ENCODE data around the gene FLVCR1.

Gene FLVCR1

GRCh38 chr1:212915245-212916091, 57.4 kb downstream of the FLVCR1 start:
- no peak for DNase-seq (ENCODE audit: low spot score)

- peak; percentile 24 for DNase-seq (ENCODE audit: low spot score)
Observed at GRCh38 chr1:212916481-212917133, 58.5 kb downstream of the FLVCR1 start.

- DNase-seq (ENCODE audit: low spot score), result no peak
Observed at GRCh38 chr1:212917134-212917485, 59.0 kb downstream of the FLVCR1 start.

- DNase-seq (ENCODE audit: low spot score), result no peak
Observed at GRCh38 chr1:212917858-212918257, 59.8 kb downstream of the FLVCR1 start.

- DNase-seq (ENCODE audit: low spot score), result no peak
Observed at GRCh38 chr1:212918824-212919223, 60.7 kb downstream of the FLVCR1 start.

- DNase-seq (ENCODE audit: low spot score), result no peak
Observed at GRCh38 chr1:212920246-212920645, 62.2 kb downstream of the FLVCR1 start.

- peak; percentile 24 for DNase-seq (ENCODE audit: low spot score)
Observed at GRCh38 chr1:212920896-212921295, 62.8 kb downstream of the FLVCR1 start.

GRCh38 chr1:212922016-212922415, 63.9 kb downstream of the FLVCR1 start:
- DNase-seq (ENCODE audit: low spot score), result no peak

GRCh38 chr1:212926372-212926771, 68.3 kb downstream of the FLVCR1 start:
- DNase-seq (ENCODE audit: low spot score), result no peak

GRCh38 chr1:212928323-212929291, 70.5 kb downstream of the FLVCR1 start:
- no peak for DNase-seq (ENCODE audit: low spot score)

- DNase-seq (ENCODE audit: low spot score), result no peak
Observed at GRCh38 chr1:212930986-212931678, 73.1 kb downstream of the FLVCR1 start.

GRCh38 chr1:212933815-212934471, 75.9 kb downstream of the FLVCR1 start:
- no peak for DNase-seq (ENCODE audit: low spot score)

- no peak for DNase-seq (ENCODE audit: low spot score)
Observed at GRCh38 chr1:212935387-212935981, 77.4 kb downstream of the FLVCR1 start.

GRCh38 chr1:212937034-212937433, 79.0 kb downstream of the FLVCR1 start:
- no peak for DNase-seq (ENCODE audit: low spot score)

- DNase-seq (ENCODE audit: low spot score), result no peak
Observed at GRCh38 chr1:212938846-212939245, 80.8 kb downstream of the FLVCR1 start.

- DNase-seq (ENCODE audit: low spot score), result no peak
Observed at GRCh38 chr1:212941452-212941851, 83.4 kb downstream of the FLVCR1 start.

- no peak for DNase-seq (ENCODE audit: low spot score)
Observed at GRCh38 chr1:212942679-212943392, 84.8 kb downstream of the FLVCR1 start.

- no peak for DNase-seq (ENCODE audit: low spot score)
Observed at GRCh38 chr1:212943393-212943710, 85.3 kb downstream of the FLVCR1 start.

GRCh38 chr1:212944229-212944901, 86.3 kb downstream of the FLVCR1 start:
- peak; percentile 57 for DNase-seq (ENCODE audit: low spot score)

- no peak for DNase-seq (ENCODE audit: low spot score)
Observed at GRCh38 chr1:212945056-212945455, 87.0 kb downstream of the FLVCR1 start.

Measured in germinal center (tissue), 1 donor.